HEK293 (cell line): ENCODE data around the gene CDK5R1.

ENCODE experiments used
- CTCF ChIA-PET: fragments of 350-600 bp; formaldehyde crosslinking; extraction: SDS; loops from one replicate; lab custom pipeline; 2021; ENCODE audit warnings: antibody characterized with exemption; lab: Yijun Ruan, JAX
- POLR2A ChIA-PET: fragments of 300-600 bp; formaldehyde crosslinking; extraction: SDS; loops from one replicate; lab custom pipeline; 2020; ENCODE audit warnings: antibody characterized with exemption, inconsistent platforms; lab: Yijun Ruan, JAX
- H3K27ac ChIP-seq: fragments of 200-500 bp; sonication (Bioruptor generic); 2 replicates; pipeline ENCODE4 v1.5.1; 2014; ENCODE audit warnings: low read depth, low read length, control low read depth, inconsistent platforms; ENCODE audit errors: extremely low read depth
- H3K36me3 ChIP-seq, 2 experiments: fragments of 200-500 bp in 1 of 2; sonication (Bioruptor generic) in 1 of 2; 1 replicate in 1 of 2; 2 replicates in 1 of 2; pipeline ENCODE4 v1.5.1; 2014 to 2017; ENCODE audit warnings: inconsistent platforms in 2 of 2, low read length in 2 of 2; ENCODE audit not compliant: control insufficient read depth in 2 of 2, insufficient read depth in 1 of 2
- H3K4me1 ChIP-seq: fragments of 200-500 bp; sonication (Bioruptor generic); 2 replicates; pipeline ENCODE4 v1.5.1; 2014; ENCODE audit warnings: mild to moderate bottlenecking, low read length, inconsistent platforms; ENCODE audit not compliant: control insufficient read depth, insufficient read depth
- H3K4me3 ChIP-seq: 2 replicates; pipeline ENCODE4 v1.5.1; 2011; ENCODE audit warnings: low read depth, mild to moderate bottlenecking, control low read depth, low read length, moderate library complexity
- H3K9me3 ChIP-seq: fragments of 200-500 bp; sonication (Bioruptor generic); 2 replicates; pipeline ENCODE4 v1.5.1; 2014; ENCODE audit warnings: low read depth, low read length, inconsistent platforms; ENCODE audit not compliant: control insufficient read depth, insufficient read depth
- GLI2 ChIP-seq: fragments of 450-650 bp; formaldehyde crosslinking; IDR thresholded peaks from 2 replicates; pipeline ENCODE4; 2017; ENCODE audit warnings: missing biosample characterization, missing genetic modification characterization, low read depth, borderline replicate concordance
- PRDM10 ChIP-seq: fragments of 450-650 bp; formaldehyde crosslinking; IDR thresholded peaks from 2 replicates; pipeline ENCODE4 v1.5.1; 2016; ENCODE audit warnings: missing biosample characterization, missing genetic modification characterization
- RBAK ChIP-seq: fragments of 450-650 bp; formaldehyde crosslinking; IDR thresholded peaks from 2 replicates; pipeline ENCODE4 v1.5.1; 2016; ENCODE audit warnings: missing biosample characterization, missing genetic modification characterization
- ZBTB44 ChIP-seq: fragments of 450-650 bp; IDR thresholded peaks from 2 replicates; pipeline ENCODE4 v1.5.1; 2018; ENCODE audit warnings: missing biosample characterization, mild to moderate bottlenecking, missing genetic modification characterization
- ZNF133 ChIP-seq: fragments of 450-650 bp; formaldehyde crosslinking; IDR thresholded peaks from 2 replicates; pipeline ENCODE4 v1.5.1; 2016; ENCODE audit warnings: missing biosample characterization, missing genetic modification characterization
- ZNF146 ChIP-seq: fragments of 450-650 bp; formaldehyde crosslinking; IDR thresholded peaks from 2 replicates; pipeline ENCODE4 v1.5.1; 2016; ENCODE audit warnings: missing biosample characterization, missing genetic modification characterization
- ZNF211 ChIP-seq: fragments of 450-650 bp; formaldehyde crosslinking; IDR thresholded peaks from 2 replicates; pipeline ENCODE4 v1.5.1; 2016; ENCODE audit warnings: low read depth, missing biosample characterization, missing genetic modification characterization
- ZNF214 ChIP-seq: fragments of 450-650 bp; formaldehyde crosslinking; IDR thresholded peaks from 2 replicates; pipeline ENCODE4 v1.5.1; 2017; ENCODE audit warnings: missing biosample characterization, mild to moderate bottlenecking, missing genetic modification characterization, borderline replicate concordance
- ZNF239 ChIP-seq: fragments of 450-650 bp; formaldehyde crosslinking; IDR thresholded peaks from 2 replicates; pipeline ENCODE4 v1.5.1; 2016; ENCODE audit warnings: missing biosample characterization, missing genetic modification characterization
- ZNF302 ChIP-seq: fragments of 450-650 bp; formaldehyde crosslinking; IDR thresholded peaks from 2 replicates; pipeline ENCODE4 v1.5.1; 2016; ENCODE audit warnings: missing biosample characterization, missing genetic modification characterization, low read depth
- ZNF473 ChIP-seq: fragments of 450-650 bp; formaldehyde crosslinking; IDR thresholded peaks from 2 replicates; pipeline ENCODE4 v1.5.1; 2017; ENCODE audit warnings: missing biosample characterization, missing genetic modification characterization
- ZNF677 ChIP-seq: fragments of 450-650 bp; IDR thresholded peaks from 2 replicates; pipeline ENCODE4 v1.5.0; 2018; ENCODE audit warnings: missing biosample characterization, mild to moderate bottlenecking, missing genetic modification characterization, moderate library complexity
- ZNF791 ChIP-seq: fragments of 450-650 bp; formaldehyde crosslinking; IDR thresholded peaks from 2 replicates; pipeline ENCODE4 v1.5.1; 2016; ENCODE audit warnings: missing biosample characterization, missing genetic modification characterization

CDK5R1 gene

GRCh38 chr17:32503251-32504165 is 16.7 kb downstream of the CDK5R1 start:
- H3K9me3 ChIP-seq, result no peaks in the 10 kb centered on the region
- ChIA-PET POLR2A (no interaction called here), CTCF (no interaction called here)
- peaks cover under 1% of the 10 kb centered on the region; the same call in 1 of the 2 replicates for H3K4me1 ChIP-seq
- no peak overlapping the region for H3K27ac ChIP-seq
- no peak overlapping the region for H3K4me3 ChIP-seq
- H3K36me3 ChIP-seq, result no peaks in the 10 kb centered on the region
- TF ChIP-seq ZNF677 (tag by site-specific recombination), result no peak
- TF ChIP-seq ZNF302 (tag by site-specific recombination), result no peak
- TF ChIP-seq ZNF214 (tag by site-specific recombination), result no peak
- no peak for TF ChIP-seq RBAK (tag by site-specific recombination)
- no peak for TF ChIP-seq ZNF239
- TF ChIP-seq ZNF791 (tag by site-specific recombination), result no peak

- POLR2A ChIA-PET, result no interaction called here
- TF ChIP-seq ZNF214 (tag by site-specific recombination) (no peak), ZNF133 (tag by site-specific recombination) (no peak), ZBTB44 (no peak)
- TF ChIP-seq, all 188 proteins: peak for 0
- no peak overlapping the region for H3K4me3 ChIP-seq
These were observed 17.6 kb downstream of the CDK5R1 start for GRCh38 chr17:32504166-32504990.

GRCh38 chr17:32508926-32509325 is 22.1 kb downstream of the CDK5R1 start:
- no peaks in the 10 kb centered on the region for H3K4me1 ChIP-seq
- H3K9me3 ChIP-seq, result no peaks in the 10 kb centered on the region
- H3K27ac ChIP-seq, result no peak overlapping the region
- H3K4me3 ChIP-seq, result no peak overlapping the region
- TF ChIP-seq ZNF146 (tag by site-specific recombination), result no peak
- CTCF ChIA-PET, result interaction anchor here (0.5 to 1.4 kb wide), 3 partner anchors 25 to 658 kb away, joined by 3 to 4 read pairs (median 4); no protein-coding TSS in a partner anchor
- POLR2A ChIA-PET, result interaction anchor here (1.4 kb wide), 1 partner anchor 64 kb away, joined by 4 read pairs; the partner anchor contains the start of gene PSMD11
- H3K36me3 ChIP-seq, result no peaks in the 10 kb centered on the region

More at GRCh38 chr17:32504166-32504990, 17.6 kb downstream of the CDK5R1 start:
- Histone ChIP-seq H3K27ac (no peak overlapping the region), H3K4me1 (no peaks in the 10 kb centered on the region), H3K9me3 (no peaks in the 10 kb centered on the region), H3K36me3 (no peaks in the 10 kb centered on the region)
- CTCF ChIA-PET, result no interaction called here

GRCh38 chr17:32510466-32510865 is 23.7 kb downstream of the CDK5R1 start:
- CTCF ChIA-PET, result interaction anchor here (0.6 kb wide), 3 partner anchors 32 to 399 kb away, joined by 3 to 6 read pairs (median 3); no protein-coding TSS in a partner anchor

More at GRCh38 chr17:32510466-32510865, 23.7 kb downstream of the CDK5R1 start:
- TF ChIP-seq PRDM10 (tag by site-specific recombination) (no peak), ZNF211 (tag by site-specific recombination) (no peak), GLI2 (no peak), ZNF473 (tag by site-specific recombination) (no peak)
- H3K9me3 ChIP-seq, result no peaks in the 10 kb centered on the region
- no peak overlapping the region for H3K4me3 ChIP-seq
- H3K36me3 ChIP-seq, result no peaks in the 10 kb centered on the region
- H3K27ac ChIP-seq, result no peak overlapping the region
- no peaks in the 10 kb centered on the region for H3K4me1 ChIP-seq
- POLR2A ChIA-PET, result interaction anchor here (0.6 kb wide), 2 partner anchors 8 to 37 kb away, joined by 3 to 4 read pairs; no protein-coding TSS in a partner anchor
